ENCODE measurements around the gene ERICH2.
"Not testable (repeated sequence)": the region's sequence is repeated elsewhere in the genome, so short reads cannot be mapped to it uniquely, and the experiment has no call there.

The ERICH2 gene

GRCh38 chr2:170770008-170770605 is at the start of gene ERICH2:
Gene ERICH2, plus strand, starts transcription at chr2:170770378. Its CDS starts 304 bp downstream, at chr2:170770682.
- no peak for FAIRE-seq

GRCh38 chr2:170721678-170722077 is 48.5 kb upstream of the ERICH2 start:
- no peak for FAIRE-seq

- no peak for FAIRE-seq
Measured at GRCh38 chr2:170722301-170722700, 47.9 kb upstream of the ERICH2 start.

- FAIRE-seq, result no peak
Measured at GRCh38 chr2:170723446-170723958, 46.7 kb upstream of the ERICH2 start.

GRCh38 chr2:170733798-170734600 is 36.2 kb upstream of the ERICH2 start:
- no peak for FAIRE-seq

GRCh38 chr2:170734601-170735000 is 35.6 kb upstream of the ERICH2 start:
- FAIRE-seq, result not testable (repeated sequence)

GRCh38 chr2:170736628-170737027 is 33.5 kb upstream of the ERICH2 start:
- FAIRE-seq, result no peak

GRCh38 chr2:170737406-170737805 is 32.8 kb upstream of the ERICH2 start:
- no peak for FAIRE-seq

GRCh38 chr2:170737821-170738220 is 32.4 kb upstream of the ERICH2 start:
- no peak for FAIRE-seq

- FAIRE-seq, result no peak
Measured at GRCh38 chr2:170739048-170739447, 31.1 kb upstream of the ERICH2 start.

- FAIRE-seq, result no peak
Measured at GRCh38 chr2:170739507-170740046, 30.6 kb upstream of the ERICH2 start.

- FAIRE-seq, result no peak
Measured at GRCh38 chr2:170740660-170741059, 29.5 kb upstream of the ERICH2 start.

- no peak for FAIRE-seq
Measured at GRCh38 chr2:170742000-170742399, 28.2 kb upstream of the ERICH2 start.

- FAIRE-seq, result no peak
Measured at GRCh38 chr2:170742896-170743529, 27.2 kb upstream of the ERICH2 start.

GRCh38 chr2:170743530-170744239 is 26.5 kb upstream of the ERICH2 start:
- no peak for FAIRE-seq

- FAIRE-seq, result no peak
Measured at GRCh38 chr2:170744248-170745002, 25.8 kb upstream of the ERICH2 start.

GRCh38 chr2:170745305-170745704 is 24.9 kb upstream of the ERICH2 start:
- FAIRE-seq, result no peak

GRCh38 chr2:170747921-170748320 is 22.3 kb upstream of the ERICH2 start:
- FAIRE-seq, result no peak

- FAIRE-seq, result not testable (repeated sequence)
Measured at GRCh38 chr2:170751555-170751954, 18.6 kb upstream of the ERICH2 start.

GRCh38 chr2:170761572-170761971 is 8.6 kb upstream of the ERICH2 start:
- no peak for FAIRE-seq

- FAIRE-seq, result no peak
Measured at GRCh38 chr2:170762760-170763159, 7.4 kb upstream of the ERICH2 start.

- no peak for FAIRE-seq
Measured at GRCh38 chr2:170763232-170763631, 6.9 kb upstream of the ERICH2 start.

All from A204.1 (cell line).